GM18858 (cell line): ENCODE results near the gene CYTH2.
A peak's percentile ranks its signal among the peaks of the same experiment; 100 is the strongest.

ENCODE experiments used
- ATAC-seq: cut with Tn5 transposase; IDR thresholded peaks from one replicate; pipeline ENCODE4 v1.9.1; 2021; ENCODE audit not compliant: unreplicated experiment

The CYTH2 gene, protein sequence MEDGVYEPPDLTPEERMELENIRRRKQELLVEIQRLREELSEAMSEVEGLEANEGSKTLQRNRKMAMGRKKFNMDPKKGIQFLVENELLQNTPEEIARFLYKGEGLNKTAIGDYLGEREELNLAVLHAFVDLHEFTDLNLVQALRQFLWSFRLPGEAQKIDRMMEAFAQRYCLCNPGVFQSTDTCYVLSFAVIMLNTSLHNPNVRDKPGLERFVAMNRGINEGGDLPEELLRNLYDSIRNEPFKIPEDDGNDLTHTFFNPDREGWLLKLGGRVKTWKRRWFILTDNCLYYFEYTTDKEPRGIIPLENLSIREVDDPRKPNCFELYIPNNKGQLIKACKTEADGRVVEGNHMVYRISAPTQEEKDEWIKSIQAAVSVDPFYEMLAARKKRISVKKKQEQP

DNA sequence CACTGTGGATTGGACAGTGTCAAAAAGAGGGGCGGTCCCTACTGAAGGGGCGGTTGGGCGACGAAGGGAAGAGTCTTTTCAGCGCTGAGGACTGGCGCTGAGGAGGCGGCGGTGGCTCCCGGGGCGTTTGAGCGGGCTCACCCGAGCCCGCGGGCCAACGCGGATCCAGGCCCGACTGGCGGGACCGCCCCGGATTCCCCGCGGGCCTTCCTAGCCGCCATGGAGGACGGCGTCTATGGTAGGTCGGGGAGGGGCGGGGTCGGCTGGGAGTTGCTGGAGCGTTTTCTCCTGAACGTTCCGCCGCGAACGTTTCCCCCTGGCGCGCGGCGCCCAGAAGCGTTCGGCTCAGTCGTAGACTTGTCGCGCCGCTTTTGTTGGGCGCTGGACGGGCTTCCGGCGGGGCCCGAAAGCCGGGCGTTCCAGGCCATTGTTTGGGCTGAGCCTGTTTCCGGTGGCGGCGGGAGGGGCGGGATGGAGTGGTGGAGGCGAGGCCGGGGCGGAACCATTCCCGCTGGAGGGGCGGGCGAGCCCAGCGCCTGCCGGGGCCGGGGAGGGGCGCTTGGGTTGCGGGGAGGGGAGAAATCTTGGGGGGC lies at the start of gene CYTH2:
Gene CYTH2, plus strand, starts transcription at position 81 of the 593 bp plus-strand sequence. Its CDS starts 139 bp downstream, at position 220.
- peak; percentile 3 for ATAC-seq

GRCh38 chr19:48421548-48421947 lies 47.6 kb upstream of the CYTH2 start:
- no peak for ATAC-seq

- no peak for ATAC-seq
Observed at GRCh38 chr19:48424694-48425219, 44.4 kb upstream of the CYTH2 start.

GRCh38 chr19:48428670-48429069 lies 40.5 kb upstream of the CYTH2 start:
- ATAC-seq = no peak

- ATAC-seq = no peak
Observed at GRCh38 chr19:48433337-48433736, 35.8 kb upstream of the CYTH2 start.

DNA sequence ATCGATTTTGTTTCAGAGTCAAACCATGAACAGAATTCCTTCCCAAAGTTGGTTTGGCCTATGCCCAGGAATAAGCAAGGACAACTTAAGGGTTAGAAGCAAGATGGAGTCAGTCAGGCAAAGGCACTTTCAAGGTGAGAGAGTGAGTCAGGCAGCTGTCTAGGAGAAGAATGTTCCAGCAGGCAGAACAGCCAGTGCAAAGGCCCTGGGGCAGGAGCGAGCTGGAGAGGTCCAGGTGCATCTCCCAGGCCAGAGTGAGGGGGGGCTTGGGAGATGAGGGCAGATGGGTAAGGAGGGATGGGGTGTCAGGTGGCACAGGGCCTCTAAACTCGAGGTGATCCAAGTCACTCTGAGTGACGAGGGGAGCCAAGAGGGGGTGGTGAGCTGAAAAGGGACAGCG lies 32.6 kb upstream of the CYTH2 start:
- ATAC-seq = no peak

DNA sequence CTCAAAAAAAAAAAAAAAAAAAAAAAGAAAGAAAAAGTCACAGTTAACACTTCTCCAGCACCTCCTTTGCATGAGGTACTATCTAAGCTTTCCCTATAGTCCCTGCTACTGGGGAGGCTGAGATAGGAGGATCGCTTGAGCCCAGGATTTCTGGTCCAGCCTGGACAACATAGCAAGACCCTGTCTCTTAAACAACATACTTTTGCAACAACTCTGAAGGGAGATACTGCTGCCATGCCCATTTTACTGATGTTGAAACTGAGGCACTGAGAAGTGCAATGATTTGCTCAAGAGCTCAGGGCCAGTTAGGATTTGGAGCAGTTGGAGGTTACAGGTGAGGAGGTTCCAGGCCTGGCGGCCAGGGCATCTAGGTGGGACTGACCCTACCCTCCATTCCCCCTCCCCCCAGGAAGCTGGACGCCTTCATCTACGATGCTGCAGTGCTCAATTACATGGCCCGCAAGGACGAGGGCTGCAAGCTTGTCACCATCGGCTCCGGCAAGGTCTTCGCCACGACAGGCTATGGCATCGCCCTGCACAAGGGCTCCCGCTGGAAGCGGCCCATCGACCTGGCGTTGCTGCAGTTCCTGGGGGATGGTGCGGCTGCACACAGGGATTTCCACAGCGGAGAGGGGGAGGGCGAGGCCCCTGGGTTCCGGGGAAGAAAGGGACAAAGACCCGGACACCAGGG lies 27.7 kb upstream of the CYTH2 start:
- ATAC-seq = no peak

- ATAC-seq = no peak
Observed at GRCh38 chr19:48442116-48443035, 26.8 kb upstream of the CYTH2 start.

GRCh38 chr19:48443256-48443655 lies 25.9 kb upstream of the CYTH2 start:
- no peak for ATAC-seq

- no peak for ATAC-seq
Observed at GRCh38 chr19:48443731-48444128, 25.4 kb upstream of the CYTH2 start.

GRCh38 chr19:48444129-48444935 lies 24.8 kb upstream of the CYTH2 start:
- no peak for ATAC-seq

DNA sequence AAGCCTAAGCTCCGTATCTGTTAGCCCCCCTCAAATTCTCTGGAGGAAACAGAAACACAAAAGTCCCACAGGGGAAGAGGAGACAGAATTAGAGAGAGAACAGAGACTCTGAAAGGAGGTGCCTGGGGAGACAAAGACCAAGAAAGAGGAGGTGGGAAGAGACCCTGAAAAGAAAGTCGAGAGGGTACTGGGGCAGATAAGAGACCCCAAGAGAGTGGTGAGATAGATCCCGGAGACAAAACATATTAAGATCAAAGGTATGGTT lies 24.3 kb upstream of the CYTH2 start:
- no peak for ATAC-seq

DNA sequence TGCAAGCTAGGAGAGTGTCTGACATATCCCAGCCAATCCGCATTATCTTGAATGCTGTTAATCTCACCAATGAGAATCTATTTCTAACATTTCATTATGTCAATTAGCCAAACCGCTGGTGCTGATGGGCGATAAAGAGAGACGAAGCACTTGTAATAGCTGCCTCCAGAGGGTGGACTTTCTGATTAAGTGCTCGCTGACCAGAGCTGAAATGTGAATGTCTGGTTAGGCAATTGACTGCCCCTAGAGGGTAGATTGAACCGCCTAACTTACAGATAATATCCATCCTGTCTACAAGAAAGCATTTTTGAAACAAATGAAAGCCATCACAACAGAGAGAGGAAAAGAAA lies 23.9 kb upstream of the CYTH2 start:
- ATAC-seq = peak; percentile 15

- ATAC-seq = peak; percentile 45
Observed at GRCh38 chr19:48445606-48446481, 23.3 kb upstream of the CYTH2 start, which contains the start of gene GRWD1. TSS of gene GRWD1 (plus strand) at chr19:48445983. CDS start at chr19:48446006, 23 bp downstream.

- ATAC-seq = no peak
Observed at GRCh38 chr19:48446579-48446978, 22.6 kb upstream of the CYTH2 start.

- ATAC-seq = no peak
Observed at GRCh38 chr19:48448563-48448962, 20.6 kb upstream of the CYTH2 start.

GRCh38 chr19:48450441-48450840 lies 18.7 kb upstream of the CYTH2 start:
- ATAC-seq = no peak

- ATAC-seq = no peak
Observed at GRCh38 chr19:48450863-48451262, 18.3 kb upstream of the CYTH2 start.

- ATAC-seq = no peak
Observed at GRCh38 chr19:48451624-48452023, 17.5 kb upstream of the CYTH2 start.
